Sigmoid colon (tissue), 4 donors: ENCODE results near the gene FANK1.

Source experiments
- POLR2AphosphoS5 ChIP-seq, 4 donors: sonication (generic); formaldehyde crosslinking; IDR thresholded peaks; one replicate each; pipeline ENCODE4 v1.6.1; 2017; ENCODE audit warnings: antibody characterized with exemption in 4 of 4
- TF ChIP-seq, protein P1 (sequence below), 4 experiments: fragments of 450-650 bp in 3 of 4; fragments of 200-600 bp in 1 of 4; IDR thresholded peaks; one replicate each; pipeline ENCODE4 v1.5.1; 2016 to 2019; ENCODE audit warnings: antibody characterized with exemption in 4 of 4, mild to moderate bottlenecking in 3 of 4, moderate library complexity in 2 of 4

DNA sequence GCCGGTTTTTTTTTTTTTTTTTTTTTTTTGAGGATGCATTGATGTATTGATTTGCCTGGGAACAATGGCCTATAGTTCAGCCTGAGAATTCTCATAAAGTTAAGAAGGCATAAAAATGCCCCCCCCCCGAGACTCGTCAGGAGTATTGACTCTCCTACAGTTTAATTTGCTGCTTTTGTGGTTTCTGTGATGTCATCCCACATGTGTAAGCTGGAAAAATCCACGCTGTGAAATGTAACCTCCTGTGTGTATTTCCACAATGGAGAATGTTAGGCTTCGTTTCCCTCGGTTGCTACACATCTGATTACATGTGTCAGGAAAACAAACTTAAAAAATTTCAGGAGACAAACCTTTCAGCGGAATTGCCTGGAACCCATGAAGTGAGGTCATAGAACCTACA, 117.9 kb downstream of the FANK1 start:
- TF ChIP-seq, protein P1, sequence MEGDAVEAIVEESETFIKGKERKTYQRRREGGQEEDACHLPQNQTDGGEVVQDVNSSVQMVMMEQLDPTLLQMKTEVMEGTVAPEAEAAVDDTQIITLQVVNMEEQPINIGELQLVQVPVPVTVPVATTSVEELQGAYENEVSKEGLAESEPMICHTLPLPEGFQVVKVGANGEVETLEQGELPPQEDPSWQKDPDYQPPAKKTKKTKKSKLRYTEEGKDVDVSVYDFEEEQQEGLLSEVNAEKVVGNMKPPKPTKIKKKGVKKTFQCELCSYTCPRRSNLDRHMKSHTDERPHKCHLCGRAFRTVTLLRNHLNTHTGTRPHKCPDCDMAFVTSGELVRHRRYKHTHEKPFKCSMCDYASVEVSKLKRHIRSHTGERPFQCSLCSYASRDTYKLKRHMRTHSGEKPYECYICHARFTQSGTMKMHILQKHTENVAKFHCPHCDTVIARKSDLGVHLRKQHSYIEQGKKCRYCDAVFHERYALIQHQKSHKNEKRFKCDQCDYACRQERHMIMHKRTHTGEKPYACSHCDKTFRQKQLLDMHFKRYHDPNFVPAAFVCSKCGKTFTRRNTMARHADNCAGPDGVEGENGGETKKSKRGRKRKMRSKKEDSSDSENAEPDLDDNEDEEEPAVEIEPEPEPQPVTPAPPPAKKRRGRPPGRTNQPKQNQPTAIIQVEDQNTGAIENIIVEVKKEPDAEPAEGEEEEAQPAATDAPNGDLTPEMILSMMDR (IDR thresholded peaks at IDR 0.05), result no peak
- TF ChIP-seq POLR2AphosphoS5 (IDR thresholded peaks at IDR 0.05), result no peak
